Measurements from ENCODE around the gene GMPPB.

Gene GMPPB

GRCh38 chr3:49718858-49719213 is 4.9 kb downstream of the GMPPB start:
- TF ChIP-seq CTCF (IDR thresholded peaks at IDR 0.05; ENCODE audit: extremely low read depth, insufficient read depth, missing control alignments): peak; percentile 8
- no peak for DNase-seq (ENCODE audit: low spot score)
- in situ Hi-C loops (cut with MboI; ENCODE audit: low pct_unique_long_range_greater_than_20kb, low sequenced_read_pairs, unreplicated experiment): no loop called here

GRCh38 chr3:49717959-49718857 is 5.5 kb downstream of the GMPPB start:
- no peak for TF ChIP-seq CTCF (IDR thresholded peaks at IDR 0.05; ENCODE audit: extremely low read depth, insufficient read depth, missing control alignments)
- no peak for DNase-seq (ENCODE audit: low spot score)
- in situ Hi-C loops (cut with MboI; ENCODE audit: low pct_unique_long_range_greater_than_20kb, low sequenced_read_pairs, unreplicated experiment): no loop called here

- in situ Hi-C loops (cut with MboI; ENCODE audit: low pct_unique_long_range_greater_than_20kb, low sequenced_read_pairs, unreplicated experiment): no loop called here
- no peak for TF ChIP-seq CTCF (IDR thresholded peaks at IDR 0.05; ENCODE audit: extremely low read depth, insufficient read depth, missing control alignments)
- no peak for DNase-seq (ENCODE audit: low spot score)
Observed at GRCh38 chr3:49717211-49717958, 6.4 kb downstream of the GMPPB start.

GRCh38 chr3:49716691-49717210 is 7.0 kb downstream of the GMPPB start:
- in situ Hi-C loops (cut with MboI; ENCODE audit: low pct_unique_long_range_greater_than_20kb, low sequenced_read_pairs, unreplicated experiment): no loop called here
- no peak for TF ChIP-seq CTCF (IDR thresholded peaks at IDR 0.05; ENCODE audit: extremely low read depth, insufficient read depth, missing control alignments)
- no peak for DNase-seq (ENCODE audit: low spot score)

- TF ChIP-seq CTCF (IDR thresholded peaks at IDR 0.05; ENCODE audit: extremely low read depth, insufficient read depth, missing control alignments): no peak
- in situ Hi-C loops (cut with MboI; ENCODE audit: low pct_unique_long_range_greater_than_20kb, low sequenced_read_pairs, unreplicated experiment): no loop called here
- DNase-seq (ENCODE audit: low spot score): no peak
Observed at GRCh38 chr3:49716169-49716568, 7.6 kb downstream of the GMPPB start.

GRCh38 chr3:49715611-49716121 is 8.1 kb downstream of the GMPPB start:
- in situ Hi-C loops (cut with MboI; ENCODE audit: low pct_unique_long_range_greater_than_20kb, low sequenced_read_pairs, unreplicated experiment): no loop called here
- no peak for DNase-seq (ENCODE audit: low spot score)
- TF ChIP-seq CTCF (IDR thresholded peaks at IDR 0.05; ENCODE audit: extremely low read depth, insufficient read depth, missing control alignments): no peak
